Measurements from ENCODE around the gene RNPEPL1. TPM values are rescaled to one million over a fixed set of nuclear protein-coding genes. Genes with fewer than 3 reads are reported as not detected.

The RNPEPL1 gene
- polyA plus RNA-seq, 3 donors: 15.4 to 100 (median 36.4) TPM

DNA sequence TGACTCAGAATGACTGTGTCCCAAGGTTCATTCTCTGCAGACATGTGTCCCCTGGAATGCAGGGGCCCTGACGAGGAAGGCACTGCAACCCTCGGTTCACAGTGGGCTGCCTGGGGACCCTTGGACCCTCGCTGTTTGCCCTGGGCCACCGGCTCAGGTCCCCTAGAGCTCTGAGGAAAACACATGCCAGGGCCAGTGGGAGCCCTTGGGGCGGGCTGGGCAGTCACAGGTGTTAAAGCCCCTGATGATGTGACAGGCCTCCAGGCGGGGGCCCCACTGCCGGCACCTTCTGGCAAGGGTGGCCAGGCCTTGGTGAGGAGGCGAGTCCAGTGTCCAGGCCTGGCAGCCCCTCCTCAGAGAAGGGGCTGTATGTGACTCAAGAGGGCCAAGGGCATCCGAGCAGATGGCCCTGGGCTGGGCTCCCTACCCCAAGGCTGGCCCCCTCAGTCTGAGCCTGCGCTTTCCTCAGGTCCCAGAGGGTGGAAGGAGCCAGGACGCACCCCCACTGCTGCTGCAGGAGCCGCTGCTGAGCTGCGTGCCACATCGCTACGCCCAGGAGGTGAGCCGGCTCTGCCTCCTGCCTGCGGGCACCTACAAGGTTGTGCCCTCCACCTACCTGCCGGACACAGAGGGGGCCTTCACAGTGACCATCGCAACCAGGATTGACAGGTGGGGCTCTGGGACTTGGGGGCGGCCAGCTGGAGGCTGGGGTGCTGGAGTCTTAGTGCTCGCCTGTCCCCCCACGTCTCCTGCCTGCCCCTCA lies 29.3 kb downstream of the RNPEPL1 start:
- Histone ChIP-seq H3K27ac (ENCODE audit: low read depth in 1 of 2, low read length in 2 of 2) (no peak overlapping the region), H3K4me1 (ENCODE audit: control insufficient read depth in 1 of 2, insufficient read depth in 2 of 2, low read length in 2 of 2) (no peaks in the 10 kb centered on the region), H3K79me2 (ENCODE audit: insufficient read depth, low read length) (peaks cover 16% of the 10 kb centered on the region), H3K27me3 (ENCODE audit: control insufficient read depth in 2 of 2, insufficient read depth in 2 of 2, low read length in 2 of 2) (no peaks in the 10 kb centered on the region), H2AFZ (ENCODE audit: insufficient read depth, low read depth, low read length, poor library complexity, severe bottlenecking) (no peak overlapping the region), H3K4me2 (replicated peaks; ENCODE audit: extremely low read depth, low read length, poor library complexity, severe bottlenecking) (no peak overlapping the region), H3K4me3 (replicated peaks in 1 of 3; ENCODE audit: low read depth in 2 of 3, low read length in 3 of 3) (no peak overlapping the region), H3K36me3 (replicated peaks in 1 of 2; ENCODE audit: control insufficient read depth in 1 of 2, insufficient read depth in 2 of 2, low read length in 2 of 2) (peaks cover 60 to 93% of the 10 kb centered on the region in 2 donors), H3K9ac (ENCODE audit: insufficient read depth, low read length, poor library complexity, severe bottlenecking) (no peak overlapping the region), H3K9me3 (replicated peaks in 1 of 2; ENCODE audit: control insufficient read depth in 1 of 2, insufficient read depth in 1 of 2, low read length in 2 of 2) (no peaks in the 10 kb centered on the region), H4K20me1 (ENCODE audit: insufficient read depth, low read length) (peaks cover 23% of the 10 kb centered on the region)
- H3K4me1 Mint-ChIP-seq: no peaks in the 10 kb centered on the region
- no peak overlapping the region for H3K27ac Mint-ChIP-seq
- TF ChIP-seq, protein P1, sequence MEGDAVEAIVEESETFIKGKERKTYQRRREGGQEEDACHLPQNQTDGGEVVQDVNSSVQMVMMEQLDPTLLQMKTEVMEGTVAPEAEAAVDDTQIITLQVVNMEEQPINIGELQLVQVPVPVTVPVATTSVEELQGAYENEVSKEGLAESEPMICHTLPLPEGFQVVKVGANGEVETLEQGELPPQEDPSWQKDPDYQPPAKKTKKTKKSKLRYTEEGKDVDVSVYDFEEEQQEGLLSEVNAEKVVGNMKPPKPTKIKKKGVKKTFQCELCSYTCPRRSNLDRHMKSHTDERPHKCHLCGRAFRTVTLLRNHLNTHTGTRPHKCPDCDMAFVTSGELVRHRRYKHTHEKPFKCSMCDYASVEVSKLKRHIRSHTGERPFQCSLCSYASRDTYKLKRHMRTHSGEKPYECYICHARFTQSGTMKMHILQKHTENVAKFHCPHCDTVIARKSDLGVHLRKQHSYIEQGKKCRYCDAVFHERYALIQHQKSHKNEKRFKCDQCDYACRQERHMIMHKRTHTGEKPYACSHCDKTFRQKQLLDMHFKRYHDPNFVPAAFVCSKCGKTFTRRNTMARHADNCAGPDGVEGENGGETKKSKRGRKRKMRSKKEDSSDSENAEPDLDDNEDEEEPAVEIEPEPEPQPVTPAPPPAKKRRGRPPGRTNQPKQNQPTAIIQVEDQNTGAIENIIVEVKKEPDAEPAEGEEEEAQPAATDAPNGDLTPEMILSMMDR (IDR thresholded peaks at IDR 0.05): no peak
- intact Hi-C loops (cut with micrococcal nuclease): no loop called here
- H3K4me3 Mint-ChIP-seq: no peak overlapping the region
- peaks cover 0 to 3% (median 0%) of the 10 kb centered on the region in 3 donors for H3K27me3 Mint-ChIP-seq (ENCODE audit: low read depth in 3 of 3)
- 96% methylated on average over 18 of the region's 22 CpGs for WGBS (ENCODE audit: insufficient coverage)
- H3K36me3 Mint-ChIP-seq: peaks cover 38 to 79% of the 10 kb centered on the region in 2 donors
- no peaks in the 10 kb centered on the region for H3K9me3 Mint-ChIP-seq
- no peak for DNase-seq

DNA sequence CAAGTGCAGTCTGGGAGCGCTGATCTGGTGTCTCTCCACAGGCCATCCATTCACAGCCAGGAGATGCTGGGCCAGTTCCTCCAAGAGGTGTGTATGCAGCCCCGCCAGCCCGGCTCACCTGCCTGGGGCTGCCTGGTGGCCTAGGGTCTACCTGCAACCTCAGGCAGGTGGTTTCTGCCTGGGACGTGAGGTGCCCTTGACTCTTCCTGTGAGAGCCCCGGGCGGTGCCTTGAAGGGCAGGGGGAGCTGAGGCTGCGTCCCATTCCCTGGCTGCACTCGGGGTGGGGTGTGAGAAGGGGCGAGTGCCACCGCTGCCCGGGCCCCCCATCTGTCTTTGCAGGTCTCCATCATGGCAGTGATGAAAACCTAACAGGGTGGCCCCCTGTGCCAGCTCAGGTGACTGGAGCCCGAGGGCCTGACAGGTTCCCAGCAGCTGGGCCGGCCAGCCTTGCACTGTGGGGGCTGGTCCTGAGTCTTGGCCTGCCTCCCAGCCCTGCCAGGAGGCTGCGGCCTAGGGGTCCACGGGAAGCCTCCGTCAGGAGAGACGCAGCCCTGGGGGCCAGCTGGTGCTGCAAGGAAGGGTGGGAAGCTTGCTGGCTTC lies 30.1 kb downstream of the RNPEPL1 start:
- Mint-ChIP-seq H3K36me3 (peaks cover 36 to 74% of the 10 kb centered on the region in 2 donors), H3K27ac (no peak overlapping the region), H3K9me3 (no peaks in the 10 kb centered on the region), H3K4me1 (no peaks in the 10 kb centered on the region), H3K4me3 (no peak overlapping the region), H3K27me3 (ENCODE audit: low read depth in 3 of 3) (peaks cover 0 to 3% (median 0%) of the 10 kb centered on the region in 3 donors)
- DNase-seq: no peak
- TF ChIP-seq, protein P1 (IDR thresholded peaks at IDR 0.05): no peak
- Histone ChIP-seq H3K4me1 (ENCODE audit: control insufficient read depth in 1 of 2, insufficient read depth in 2 of 2, low read length in 2 of 2) (no peaks in the 10 kb centered on the region), H3K27me3 (ENCODE audit: control insufficient read depth in 2 of 2, insufficient read depth in 2 of 2, low read length in 2 of 2) (no peaks in the 10 kb centered on the region), H3K36me3 (replicated peaks in 1 of 2; ENCODE audit: control insufficient read depth in 1 of 2, insufficient read depth in 2 of 2, low read length in 2 of 2) (peaks cover 58 to 89% of the 10 kb centered on the region in 2 donors), H3K9me3 (replicated peaks in 1 of 2; ENCODE audit: control insufficient read depth in 1 of 2, insufficient read depth in 1 of 2, low read length in 2 of 2) (no peaks in the 10 kb centered on the region), H3K4me2 (replicated peaks; ENCODE audit: extremely low read depth, low read length, poor library complexity, severe bottlenecking) (no peak overlapping the region), H2AFZ (ENCODE audit: insufficient read depth, low read depth, low read length, poor library complexity, severe bottlenecking) (no peak overlapping the region), H3K9ac (ENCODE audit: insufficient read depth, low read length, poor library complexity, severe bottlenecking) (no peak overlapping the region), H3K4me3 (replicated peaks in 1 of 3; ENCODE audit: low read depth in 2 of 3, low read length in 3 of 3) (no peak overlapping the region), H3K79me2 (ENCODE audit: insufficient read depth, low read length) (peaks cover 10% of the 10 kb centered on the region), H4K20me1 (ENCODE audit: insufficient read depth, low read length) (peaks cover 17% of the 10 kb centered on the region), H3K27ac (ENCODE audit: low read depth in 1 of 2, low read length in 2 of 2) (no peak overlapping the region)
- 97% methylated on average over 16 of the region's 17 CpGs for WGBS (ENCODE audit: insufficient coverage)
- intact Hi-C loops (cut with micrococcal nuclease): no loop called here

Data from CD14-positive monocyte (primary cell).